ENCODE measurements around the gene FSTL4.

Gene FSTL4

GRCh38 chr5:133309984-133310621 lies 302.2 kb downstream of the FSTL4 start:
- no peak for DNase-seq

GRCh38 chr5:133309166-133309795 lies 303.1 kb downstream of the FSTL4 start:
- no peak for DNase-seq

- no peak for DNase-seq
These were observed 305.1 kb downstream of the FSTL4 start for GRCh38 chr5:133307275-133307674.

GRCh38 chr5:133304707-133305216 lies 307.6 kb downstream of the FSTL4 start:
- no peak for DNase-seq

- no peak for DNase-seq
These were observed 308.2 kb downstream of the FSTL4 start for GRCh38 chr5:133304178-133304577.

- no peak for DNase-seq
These were observed 309.0 kb downstream of the FSTL4 start for GRCh38 chr5:133303298-133303697.

- DNase-seq = no peak
These were observed 312.6 kb downstream of the FSTL4 start for GRCh38 chr5:133299728-133300127.

- DNase-seq = no peak
These were observed 313.3 kb downstream of the FSTL4 start for GRCh38 chr5:133299021-133299420.

GRCh38 chr5:133298447-133298846 lies 313.9 kb downstream of the FSTL4 start:
- no peak for DNase-seq

GRCh38 chr5:133297293-133297692 lies 315.0 kb downstream of the FSTL4 start:
- no peak for DNase-seq

GRCh38 chr5:133296624-133297023 lies 315.7 kb downstream of the FSTL4 start:
- no peak for DNase-seq

- no peak for DNase-seq
These were observed 316.8 kb downstream of the FSTL4 start for GRCh38 chr5:133295520-133295919.

- peak; percentile 81 for DNase-seq
These were observed 318.0 kb downstream of the FSTL4 start for GRCh38 chr5:133294380-133294779.

GRCh38 chr5:133293960-133294359 lies 318.4 kb downstream of the FSTL4 start:
- peak; percentile 59 for DNase-seq

- no peak for DNase-seq
These were observed 320.0 kb downstream of the FSTL4 start for GRCh38 chr5:133292300-133292699.

- no peak for DNase-seq
These were observed 320.8 kb downstream of the FSTL4 start for GRCh38 chr5:133291524-133291923.

GRCh38 chr5:133290669-133291240 lies 321.6 kb downstream of the FSTL4 start:
- DNase-seq = no peak

GRCh38 chr5:133289686-133290367 lies 322.5 kb downstream of the FSTL4 start:
- DNase-seq = no peak

GRCh38 chr5:133287500-133287899 lies 324.8 kb downstream of the FSTL4 start:
- no peak for DNase-seq

- DNase-seq = no peak
These were observed 325.9 kb downstream of the FSTL4 start for GRCh38 chr5:133286483-133286882.

- DNase-seq = no peak
These were observed 326.7 kb downstream of the FSTL4 start for GRCh38 chr5:133285583-133286021.

GRCh38 chr5:133284306-133284705 lies 328.0 kb downstream of the FSTL4 start:
- DNase-seq = no peak

- no peak for DNase-seq
These were observed 334.0 kb downstream of the FSTL4 start for GRCh38 chr5:133278317-133278716.

GRCh38 chr5:133277744-133278143 lies 334.6 kb downstream of the FSTL4 start:
- no peak for DNase-seq
